ENCODE results near the gene GNB1.

GNB1 gene

DNA sequence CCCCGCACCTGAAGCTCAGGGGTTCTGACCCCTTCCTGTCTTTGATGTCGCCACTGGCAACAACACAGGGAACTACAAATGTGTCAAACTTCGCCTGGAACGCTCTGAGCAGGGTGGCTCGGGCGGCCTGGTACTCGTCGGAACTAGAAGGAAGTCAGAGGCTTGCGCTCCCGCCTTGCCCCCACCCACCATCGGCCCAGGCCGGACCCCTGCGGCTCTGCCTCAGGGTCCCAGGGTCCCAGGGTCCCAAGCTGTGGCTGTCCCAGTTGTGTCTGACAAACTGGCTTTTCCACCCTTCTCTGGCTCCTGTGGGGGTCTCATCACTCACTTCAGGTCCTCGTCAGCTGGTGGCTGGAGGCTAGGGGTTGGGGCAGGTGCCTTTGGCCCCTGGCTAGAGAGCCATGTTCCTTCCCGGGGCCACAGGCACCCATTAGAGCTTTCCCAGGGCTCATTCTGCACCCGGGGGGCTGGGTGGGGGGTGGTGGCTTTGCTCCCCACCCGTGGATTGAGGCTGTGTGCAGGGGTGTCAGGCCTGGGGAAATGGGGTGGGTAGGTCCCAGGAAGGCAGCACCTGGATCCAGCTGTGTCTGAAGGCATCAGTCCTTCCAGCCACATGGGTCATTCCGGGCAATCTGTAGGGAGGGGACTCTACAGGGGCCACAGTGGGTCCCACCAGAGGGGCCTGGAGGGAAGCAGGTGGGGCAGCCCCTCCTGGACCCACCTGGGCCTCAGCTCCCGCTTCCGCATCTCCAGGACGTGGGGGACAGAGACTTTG, 36.2 kb upstream of the GNB1 start:
- Mint-ChIP-seq H3K9me3 (no peaks in the 10 kb centered on the region), H3K36me3 (ENCODE audit: low read depth) (no peaks in the 10 kb centered on the region), H3K4me1 (ENCODE audit: low read depth) (no peaks in the 10 kb centered on the region), H3K27me3 (no peaks in the 10 kb centered on the region), H3K27ac (no peak overlapping the region), H3K4me3 (no peak overlapping the region)
- no peak for DNase-seq

DNA sequence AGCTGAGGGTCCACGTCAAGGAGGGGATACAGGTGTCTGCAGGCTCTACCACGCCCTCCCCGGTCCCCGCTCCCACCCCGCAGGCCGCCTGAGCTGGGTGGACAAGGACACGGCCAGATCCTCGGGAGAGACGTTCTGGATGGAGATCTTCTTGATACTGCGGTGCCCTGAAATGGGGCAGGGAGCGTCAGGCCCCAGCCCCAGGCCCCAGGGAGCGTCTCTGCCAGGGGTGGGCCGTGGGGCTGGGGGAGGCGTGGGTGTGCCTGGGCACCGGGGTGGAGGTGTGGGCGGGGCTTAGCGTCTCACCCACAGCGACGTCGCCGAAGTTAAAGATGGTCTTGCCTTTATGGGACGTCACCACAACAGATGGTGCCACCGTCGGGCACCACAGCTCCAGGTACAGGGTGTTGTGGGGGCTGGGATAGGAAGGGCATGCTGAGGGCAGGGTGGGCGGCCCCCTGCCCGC, 35.5 kb upstream of the GNB1 start:
- Mint-ChIP-seq H3K4me1 (ENCODE audit: low read depth) (no peaks in the 10 kb centered on the region), H3K4me3 (no peak overlapping the region), H3K27me3 (no peaks in the 10 kb centered on the region), H3K27ac (no peak overlapping the region), H3K9me3 (no peaks in the 10 kb centered on the region), H3K36me3 (ENCODE audit: low read depth) (no peaks in the 10 kb centered on the region)
- no peak for DNase-seq

- no peaks in the 10 kb centered on the region for H3K9me3 Mint-ChIP-seq
- H3K4me1 Mint-ChIP-seq (ENCODE audit: low read depth), result no peaks in the 10 kb centered on the region
- H3K4me3 Mint-ChIP-seq, result no peak overlapping the region
- no peaks in the 10 kb centered on the region for H3K36me3 Mint-ChIP-seq (ENCODE audit: low read depth)
- no peak for DNase-seq
- no peak overlapping the region for H3K27ac Mint-ChIP-seq
- no peaks in the 10 kb centered on the region for H3K27me3 Mint-ChIP-seq
Observed at GRCh38 chr1:1925437-1926345, 34.8 kb upstream of the GNB1 start.

GRCh38 chr1:1924849-1925248, 34.0 kb upstream of the GNB1 start:
- Mint-ChIP-seq H3K4me1 (ENCODE audit: low read depth) (no peaks in the 10 kb centered on the region), H3K36me3 (ENCODE audit: low read depth) (no peaks in the 10 kb centered on the region), H3K27ac (no peak overlapping the region), H3K4me3 (no peak overlapping the region), H3K27me3 (no peaks in the 10 kb centered on the region), H3K9me3 (no peaks in the 10 kb centered on the region)
- DNase-seq, result no peak

GRCh38 chr1:1924386-1924785, 33.5 kb upstream of the GNB1 start:
- no peaks in the 10 kb centered on the region for H3K27me3 Mint-ChIP-seq

GRCh38 chr1:1922956-1923833, 32.3 kb upstream of the GNB1 start:
- Mint-ChIP-seq H3K9me3 (no peaks in the 10 kb centered on the region), H3K27ac (no peak overlapping the region), H3K27me3 (no peaks in the 10 kb centered on the region), H3K4me3 (no peak overlapping the region), H3K36me3 (ENCODE audit: low read depth) (no peaks in the 10 kb centered on the region), H3K4me1 (ENCODE audit: low read depth) (peaks cover 5% of the 10 kb centered on the region)
- no peak for DNase-seq

More at GRCh38 chr1:1924386-1924785, 33.5 kb upstream of the GNB1 start:
- H3K4me1 Mint-ChIP-seq (ENCODE audit: low read depth), result peaks cover 2% of the 10 kb centered on the region
- no peak overlapping the region for H3K4me3 Mint-ChIP-seq
- H3K27ac Mint-ChIP-seq, result no peak overlapping the region
- no peak for DNase-seq
- no peaks in the 10 kb centered on the region for H3K36me3 Mint-ChIP-seq (ENCODE audit: low read depth)
- no peaks in the 10 kb centered on the region for H3K9me3 Mint-ChIP-seq

DNA sequence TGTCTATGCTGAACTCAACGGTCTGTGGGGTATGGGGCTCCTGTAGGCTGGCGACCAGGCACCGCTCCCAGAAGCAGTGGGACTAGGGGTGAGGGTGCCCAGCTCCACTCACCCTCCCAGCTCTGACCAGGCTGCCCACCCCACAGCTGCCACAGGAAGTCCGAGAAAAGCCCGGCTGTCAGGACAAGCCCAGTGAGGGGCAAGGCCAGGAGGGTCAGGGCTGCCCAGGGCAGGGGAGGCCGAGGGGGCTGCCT, 31.7 kb upstream of the GNB1 start:
- Mint-ChIP-seq H3K4me1 (ENCODE audit: low read depth) (peaks cover 7% of the 10 kb centered on the region), H3K4me3 (no peak overlapping the region), H3K27me3 (no peaks in the 10 kb centered on the region), H3K36me3 (ENCODE audit: low read depth) (no peaks in the 10 kb centered on the region), H3K9me3 (no peaks in the 10 kb centered on the region), H3K27ac (no peak overlapping the region)
- DNase-seq, result no peak

- Mint-ChIP-seq H3K4me1 (ENCODE audit: low read depth) (peaks cover 7% of the 10 kb centered on the region), H3K4me3 (no peak overlapping the region), H3K27ac (no peak overlapping the region), H3K9me3 (no peaks in the 10 kb centered on the region), H3K27me3 (no peaks in the 10 kb centered on the region), H3K36me3 (ENCODE audit: low read depth) (no peaks in the 10 kb centered on the region)
- DNase-seq, result no peak
Observed at GRCh38 chr1:1921901-1922701, 31.2 kb upstream of the GNB1 start.

DNA sequence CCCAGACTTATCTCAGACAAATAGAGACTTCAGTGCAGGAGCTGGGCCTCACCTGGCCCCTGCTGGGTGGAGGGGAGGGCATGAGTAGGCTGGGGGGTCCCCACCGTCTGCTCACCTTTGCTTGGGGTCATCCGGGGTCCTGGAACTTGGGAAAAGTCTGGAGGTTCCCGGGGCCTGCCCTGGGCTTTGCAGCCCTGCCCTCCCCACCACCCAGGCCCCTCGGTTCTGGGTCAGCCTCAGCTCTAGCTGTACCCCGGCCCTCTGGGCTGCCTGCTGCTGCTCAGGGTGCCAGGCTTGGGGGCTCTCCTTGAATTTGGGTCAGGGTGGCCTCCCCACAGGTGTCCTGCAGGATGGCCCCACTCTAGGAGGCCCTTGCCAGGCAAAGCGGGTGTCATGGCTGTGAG, 30.6 kb upstream of the GNB1 start:
- no peak overlapping the region for H3K27ac Mint-ChIP-seq
- no peaks in the 10 kb centered on the region for H3K36me3 Mint-ChIP-seq (ENCODE audit: low read depth)
- H3K4me3 Mint-ChIP-seq, result no peak overlapping the region
- H3K4me1 Mint-ChIP-seq (ENCODE audit: low read depth), result peaks cover 7% of the 10 kb centered on the region
- H3K9me3 Mint-ChIP-seq, result no peaks in the 10 kb centered on the region
- no peak for DNase-seq
- no peaks in the 10 kb centered on the region for H3K27me3 Mint-ChIP-seq

DNA sequence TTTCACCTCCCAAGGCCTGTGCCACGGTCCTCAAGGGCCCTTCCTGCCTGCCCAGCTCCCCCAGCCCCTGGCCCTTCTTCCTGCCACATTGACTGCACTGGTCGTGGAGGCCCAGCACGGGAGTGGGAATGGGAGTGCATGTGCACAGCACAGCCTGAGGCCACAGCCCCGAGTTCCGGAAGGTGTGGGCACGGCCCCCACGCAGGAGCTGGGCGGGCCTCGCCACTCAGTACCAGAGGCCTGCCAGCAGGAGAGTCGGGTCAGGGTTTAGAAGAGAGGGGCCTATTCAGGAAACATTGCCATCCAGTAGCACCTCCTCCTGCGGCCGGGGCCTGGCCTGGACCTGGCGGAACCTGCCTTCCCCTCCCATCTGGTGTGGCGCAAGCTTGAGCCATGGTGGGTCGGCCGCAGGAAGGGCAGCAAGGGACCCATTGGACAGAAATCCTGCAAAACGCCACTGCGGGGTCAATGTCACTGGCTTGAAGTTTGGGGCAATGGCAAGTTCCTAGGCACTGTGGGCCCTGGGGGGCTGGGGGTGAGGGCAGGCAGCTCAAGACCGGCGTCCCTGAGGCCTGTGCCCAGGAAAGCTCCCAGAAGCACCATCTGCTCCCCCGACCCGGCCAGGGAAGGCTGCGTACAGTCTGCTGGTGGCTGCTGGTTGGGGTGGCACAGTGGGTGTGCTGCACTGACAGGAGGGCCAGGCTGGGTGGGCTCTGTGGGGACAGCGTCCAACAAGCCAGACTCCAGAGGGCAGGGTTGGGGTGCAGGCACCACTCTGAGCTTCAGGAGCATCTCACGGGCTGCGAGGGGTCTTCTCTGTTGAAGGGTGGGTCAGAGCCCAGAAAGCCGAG, 29.9 kb upstream of the GNB1 start:
- no peak overlapping the region for H3K4me3 Mint-ChIP-seq
- H3K9me3 Mint-ChIP-seq, result no peaks in the 10 kb centered on the region
- no peak for DNase-seq
- H3K4me1 Mint-ChIP-seq (ENCODE audit: low read depth), result peaks cover 7% of the 10 kb centered on the region
- H3K36me3 Mint-ChIP-seq (ENCODE audit: low read depth), result no peaks in the 10 kb centered on the region
- H3K27ac Mint-ChIP-seq, result no peak overlapping the region
- H3K27me3 Mint-ChIP-seq, result no peaks in the 10 kb centered on the region

- DNase-seq, result no peak
- no peak overlapping the region for H3K27ac Mint-ChIP-seq
- peaks cover 7% of the 10 kb centered on the region for H3K4me1 Mint-ChIP-seq (ENCODE audit: low read depth)
- H3K36me3 Mint-ChIP-seq (ENCODE audit: low read depth), result no peaks in the 10 kb centered on the region
- no peaks in the 10 kb centered on the region for H3K27me3 Mint-ChIP-seq
- H3K4me3 Mint-ChIP-seq, result no peak overlapping the region
- no peaks in the 10 kb centered on the region for H3K9me3 Mint-ChIP-seq
Observed at GRCh38 chr1:1920057-1920607, 29.2 kb upstream of the GNB1 start.

- peak overlapping the region; percentile 56 for H3K4me3 Mint-ChIP-seq
- peak overlapping the region; percentile 76 for H3K27ac Mint-ChIP-seq
- H3K36me3 Mint-ChIP-seq (ENCODE audit: low read depth), result no peaks in the 10 kb centered on the region
- H3K27me3 Mint-ChIP-seq, result no peaks in the 10 kb centered on the region
- peaks cover 7% of the 10 kb centered on the region for H3K4me1 Mint-ChIP-seq (ENCODE audit: low read depth)
- H3K9me3 Mint-ChIP-seq, result no peaks in the 10 kb centered on the region
- peak; percentile 99 for DNase-seq
Observed at GRCh38 chr1:1919304-1920056, 28.6 kb upstream of the GNB1 start.

Data from activated T-cell treated with anti-CD3 and anti-CD28 coated beads, Interleukin-2, amount 50 U/mL, for 24 hours (primary cell).